Left renal cortex interstitium (tissue), 4 donors: ENCODE measurements around the gene DBN1. TPM values are rescaled to one million over a fixed set of nuclear protein-coding genes. Genes with fewer than 3 reads are reported as not detected.

ENCODE experiments used
- DNase-seq, 4 donors: peaks; one replicate each; pipeline ENCODE4 v3.0.0-alpha.2; 2013; ENCODE audit warnings: low read depth in 4 of 4, low spot score in 2 of 4, missing footprints in 1 of 4
- polyA plus RNA-seq, 4 donors: library from polyadenylated mRNA; unstranded; fragments of 120-200 nt; gene quantifications; one replicate each; pipeline ENCODE4 v1.2.1, GENCODE V29; 2013; ENCODE audit not compliant: insufficient read length in 4 of 4

Gene DBN1
- polyA plus RNA-seq, 4 donors: 166 to 235 (median 214) TPM

GRCh38 chr5:177457852-177458681 is 15.4 kb downstream of the DBN1 start:
- DNase-seq: no peak

GRCh38 chr5:177456976-177457851 is 16.2 kb downstream of the DBN1 start:
- peak in 2 of 4 donors; percentile 73 to 88 for DNase-seq

- DNase-seq: no peak
Measured at GRCh38 chr5:177456591-177456964, 16.9 kb downstream of the DBN1 start.

GRCh38 chr5:177455661-177456590 is 17.5 kb downstream of the DBN1 start:
- DNase-seq: peak in 2 of 4 donors; percentile 83 to 86

- DNase-seq: peak in 1 of 4 donors; percentile 63
Measured at GRCh38 chr5:177455036-177455660, 18.3 kb downstream of the DBN1 start.

GRCh38 chr5:177454397-177455035 is 18.9 kb downstream of the DBN1 start:
- peak in 3 of 4 donors; percentile 81 to 85 (median 85) for DNase-seq

GRCh38 chr5:177453852-177454396 is 19.5 kb downstream of the DBN1 start:
- DNase-seq: no peak

- no peak for DNase-seq
Measured at GRCh38 chr5:177452688-177453638, 20.5 kb downstream of the DBN1 start.

GRCh38 chr5:177450667-177451424 is 22.6 kb downstream of the DBN1 start:
- DNase-seq: no peak

- DNase-seq: no peak
Measured at GRCh38 chr5:177449140-177450061, 24.0 kb downstream of the DBN1 start.

- DNase-seq: no peak
Measured at GRCh38 chr5:177448244-177448950, 25.0 kb downstream of the DBN1 start.

- no peak for DNase-seq
Measured at GRCh38 chr5:177447611-177448243, 25.7 kb downstream of the DBN1 start.

- DNase-seq: peak in 1 of 4 donors; percentile 58
Measured at GRCh38 chr5:177447066-177447610, 26.3 kb downstream of the DBN1 start.

GRCh38 chr5:177446200-177447065 is 27.0 kb downstream of the DBN1 start, which contains the start of gene PRR7:
Gene PRR7 (plus strand): TSS chr5:177446814. CDS start chr5:177455068, 8,254 bp downstream.
- peak in 2 of 4 donors; percentile 46 to 48 for DNase-seq
